Occipital lobe (tissue), 2 donors: ENCODE results near the gene PDPK1. TPM values are rescaled to one million over a fixed set of nuclear protein-coding genes. Genes with fewer than 3 reads are reported as not detected.
"Not testable (repeated sequence)": the region's sequence is repeated elsewhere in the genome, so short reads cannot be mapped to it uniquely, and the experiment has no call there.

Source experiments
- DNase-seq: peaks from one replicate; lab custom pipeline; 2025; lab: John Stamatoyannopoulos, UW
- total RNA-seq: library from RNA; depleted of rRNA; stranded (reverse); fragments of >200 nt; gene quantifications from one replicate; pipeline ENCODE4 v1.2.3, GENCODE V29; 2014

Gene PDPK1
- total RNA-seq, 1 donor from 2014 or later, result 30.9 TPM

DNA sequence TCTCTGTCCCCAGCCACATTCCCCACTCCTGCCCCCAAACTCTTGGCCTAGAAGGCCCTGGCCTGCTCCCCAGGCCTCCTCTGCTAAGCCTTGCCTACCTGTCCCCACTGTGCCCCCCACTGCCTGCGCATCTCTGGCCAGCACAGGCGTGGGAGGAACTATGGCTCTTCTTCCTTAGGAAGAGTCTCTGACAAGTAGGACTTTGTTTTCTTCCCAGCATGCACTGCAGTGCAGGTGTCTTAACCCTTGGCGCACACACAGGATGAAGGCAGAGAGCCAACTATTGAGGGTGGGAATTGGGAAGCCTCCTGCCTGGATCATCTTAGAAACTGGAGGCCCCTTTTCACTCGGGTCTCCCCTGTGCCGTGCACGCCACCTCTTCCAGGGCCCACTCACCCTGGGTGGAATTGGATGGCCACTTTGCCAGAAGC is 14.0 kb upstream of the PDPK1 start:
- DNase-seq, result no peak

DNA sequence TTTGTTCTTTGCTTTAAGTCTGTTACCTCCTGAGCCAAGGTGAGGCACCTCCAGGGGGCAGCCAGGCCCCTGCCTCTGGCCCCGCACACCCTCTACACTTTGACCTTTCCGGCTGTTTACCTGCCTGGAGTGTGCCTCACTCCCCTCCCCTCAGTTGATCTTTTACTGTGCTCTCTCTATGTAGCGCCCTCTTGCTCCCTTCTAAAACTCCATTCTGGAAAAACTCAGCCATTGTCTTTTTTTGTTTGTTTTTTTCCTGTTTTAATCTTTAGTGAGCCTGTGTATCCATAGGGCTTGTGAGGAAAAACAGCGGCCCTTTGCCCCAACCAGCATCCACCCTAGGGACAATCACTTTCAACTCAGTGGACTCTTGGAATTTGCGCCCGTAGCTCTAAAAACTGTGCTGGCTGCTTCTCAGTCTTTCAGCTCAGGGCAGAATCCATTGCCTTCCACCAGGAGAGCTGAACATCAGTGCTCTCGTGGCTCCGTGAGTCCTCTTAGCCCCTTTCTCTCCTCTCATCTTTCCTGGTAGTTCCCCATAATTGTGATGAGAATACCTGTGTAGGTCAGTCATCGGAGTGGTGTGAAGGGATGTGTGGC is 13.4 kb upstream of the PDPK1 start:
- DNase-seq, result no peak

DNA sequence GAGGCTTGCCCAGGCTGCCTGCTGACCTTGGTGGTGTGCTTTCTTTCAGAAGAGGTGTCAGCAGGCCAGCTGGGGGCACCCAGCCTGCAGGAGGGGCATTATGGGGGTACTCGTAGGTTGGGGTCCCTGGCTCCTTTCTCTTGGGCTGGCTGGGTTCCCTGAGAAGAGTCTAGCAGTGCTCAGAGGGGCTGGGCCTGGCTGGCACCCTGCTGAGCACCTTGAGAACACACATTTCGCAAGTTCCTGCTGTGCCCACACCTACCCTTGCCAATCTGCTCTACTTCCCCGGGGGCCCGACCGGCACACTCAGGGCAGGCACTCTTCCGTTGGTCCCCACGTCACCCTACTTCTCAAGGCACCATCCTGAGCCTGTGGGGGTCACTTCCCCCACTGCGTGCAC is 11.7 kb upstream of the PDPK1 start:
- DNase-seq, result no peak

DNA sequence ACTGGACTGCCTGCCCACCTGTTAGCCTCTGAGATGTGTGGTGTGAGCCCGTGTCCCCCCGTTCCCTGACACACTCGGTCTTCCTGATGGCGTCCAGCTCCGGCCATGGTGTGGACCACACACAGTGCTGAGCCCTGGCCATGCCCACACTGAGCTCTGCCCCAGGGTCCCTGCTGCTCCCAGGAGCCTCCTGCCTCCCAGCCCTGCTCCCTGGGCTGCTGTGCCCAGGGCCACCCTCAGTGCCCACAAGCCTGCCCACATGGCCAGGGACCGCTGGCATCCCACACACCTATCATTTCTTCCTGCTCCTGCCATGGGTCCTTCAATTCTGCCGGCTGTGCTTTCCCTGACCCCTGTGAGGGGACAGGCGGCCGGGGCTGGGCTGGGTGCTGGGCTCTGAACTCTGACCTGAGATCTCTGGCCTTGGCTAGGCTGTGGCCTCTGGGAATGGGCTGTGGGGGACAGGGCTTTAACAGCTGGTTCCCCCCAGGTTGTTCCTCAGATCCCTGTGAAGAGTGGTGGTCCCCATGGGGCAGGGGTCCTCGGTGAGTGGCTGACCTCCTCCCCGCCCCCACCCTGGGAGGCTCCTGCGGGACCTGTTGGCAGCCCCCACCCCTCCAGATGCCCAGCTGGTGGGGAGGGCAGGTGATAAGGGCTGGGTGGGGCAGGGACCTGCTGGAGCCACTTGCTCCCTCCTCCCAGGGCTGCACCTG is 10.6 kb upstream of the PDPK1 start:
- no peak for DNase-seq

DNA sequence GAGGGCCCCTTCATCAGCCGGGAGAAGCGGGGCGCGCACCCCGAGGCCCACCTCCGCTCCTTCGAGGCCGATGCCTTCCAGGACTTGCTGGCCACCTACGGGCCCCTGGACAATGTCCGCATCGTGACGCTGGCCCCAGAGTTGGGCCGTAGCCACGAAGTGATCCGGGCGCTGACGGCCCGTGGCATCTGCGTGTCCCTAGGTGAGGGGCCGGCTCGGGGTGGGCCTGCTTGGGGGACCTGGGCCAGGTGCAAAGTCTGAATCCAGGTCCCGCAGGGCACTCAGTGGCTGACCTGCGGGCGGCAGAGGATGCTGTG is 10.1 kb upstream of the PDPK1 start:
- no peak for DNase-seq

DNA sequence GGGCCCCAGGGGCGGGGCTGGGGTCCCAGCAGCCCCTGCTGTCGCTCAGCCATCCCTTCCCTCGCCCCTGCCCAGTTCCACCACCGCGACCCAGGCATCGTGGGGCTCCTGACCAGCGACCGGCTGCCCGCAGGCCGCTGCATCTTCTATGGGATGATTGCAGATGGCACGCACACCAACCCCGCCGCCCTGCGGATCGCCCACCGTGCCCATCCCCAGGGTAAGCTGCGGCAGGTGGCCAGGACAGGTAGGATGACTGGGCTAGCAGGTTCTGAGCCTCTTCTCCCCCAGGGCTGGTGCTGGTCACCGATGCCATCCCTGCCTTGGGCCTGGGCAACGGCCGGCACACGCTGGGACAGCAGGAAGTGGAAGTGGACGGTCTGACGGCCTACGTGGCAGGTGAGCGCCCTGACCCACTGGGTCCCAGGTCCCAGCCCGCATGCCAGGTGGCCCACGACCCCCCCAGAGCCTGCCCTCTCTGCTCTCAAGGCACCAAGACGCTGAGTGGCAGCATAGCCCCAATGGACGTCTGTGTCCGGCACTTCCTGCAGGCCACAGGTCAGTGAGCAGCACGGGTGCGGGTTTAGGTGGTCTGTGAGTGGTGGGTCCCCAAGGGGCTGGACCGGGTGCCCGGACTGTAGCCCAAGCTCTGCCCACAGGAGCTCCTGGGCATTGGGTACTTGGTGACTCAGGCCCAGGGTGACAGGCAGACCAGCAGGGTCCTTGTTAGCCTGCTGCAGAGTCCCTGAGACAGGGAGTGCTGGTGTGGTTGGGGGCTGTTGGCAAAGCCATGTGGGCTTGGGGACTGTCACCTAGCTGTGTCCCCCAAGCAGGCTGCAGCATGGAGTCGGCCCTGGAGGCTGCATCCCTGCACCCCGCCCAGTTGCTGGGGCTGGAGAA is 9.4 kb upstream of the PDPK1 start:
- DNase-seq, result no peak

DNA sequence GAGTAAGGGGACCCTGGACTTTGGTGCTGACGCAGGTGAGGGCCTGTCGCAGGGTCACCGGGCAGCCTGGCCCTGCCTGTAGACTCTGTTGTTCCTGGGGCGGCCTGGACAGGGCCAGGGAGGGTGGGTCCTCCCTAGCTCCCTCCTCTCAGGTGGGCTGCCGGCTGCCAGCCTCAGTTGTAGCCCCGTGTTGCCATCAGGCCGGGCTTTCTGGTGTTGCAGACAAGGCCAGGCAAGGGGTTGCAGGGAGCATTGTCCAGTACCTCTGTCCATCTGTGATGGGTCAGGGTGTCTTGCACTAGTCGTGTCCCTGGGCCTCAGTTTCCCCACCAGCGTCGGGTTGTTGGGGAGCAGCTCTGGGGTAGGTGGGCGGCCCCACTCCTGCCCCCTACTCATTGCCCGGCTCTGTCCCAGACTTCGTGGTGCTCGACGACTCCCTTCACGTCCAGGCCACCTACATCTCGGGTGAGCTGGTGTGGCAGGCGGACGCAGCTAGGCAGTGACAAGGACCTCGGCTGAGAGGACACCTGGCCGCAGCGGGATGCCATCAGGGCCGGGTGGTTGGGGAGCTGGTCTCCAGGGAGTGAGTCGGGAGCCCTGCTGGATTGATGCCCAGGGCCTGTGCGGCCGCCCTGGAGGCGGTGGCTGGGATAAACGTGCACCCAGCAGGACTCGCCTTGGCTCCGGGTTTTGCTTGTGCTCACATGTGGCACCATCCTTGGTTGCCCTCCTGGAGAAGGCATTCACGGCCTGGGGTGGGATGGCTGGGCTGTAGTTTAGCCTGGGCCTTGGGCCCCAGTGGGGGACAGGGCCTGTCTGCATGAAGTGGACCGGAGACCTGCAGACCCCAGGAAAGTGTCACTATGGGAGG is 8.5 kb upstream of the PDPK1 start:
- no peak for DNase-seq

DNA sequence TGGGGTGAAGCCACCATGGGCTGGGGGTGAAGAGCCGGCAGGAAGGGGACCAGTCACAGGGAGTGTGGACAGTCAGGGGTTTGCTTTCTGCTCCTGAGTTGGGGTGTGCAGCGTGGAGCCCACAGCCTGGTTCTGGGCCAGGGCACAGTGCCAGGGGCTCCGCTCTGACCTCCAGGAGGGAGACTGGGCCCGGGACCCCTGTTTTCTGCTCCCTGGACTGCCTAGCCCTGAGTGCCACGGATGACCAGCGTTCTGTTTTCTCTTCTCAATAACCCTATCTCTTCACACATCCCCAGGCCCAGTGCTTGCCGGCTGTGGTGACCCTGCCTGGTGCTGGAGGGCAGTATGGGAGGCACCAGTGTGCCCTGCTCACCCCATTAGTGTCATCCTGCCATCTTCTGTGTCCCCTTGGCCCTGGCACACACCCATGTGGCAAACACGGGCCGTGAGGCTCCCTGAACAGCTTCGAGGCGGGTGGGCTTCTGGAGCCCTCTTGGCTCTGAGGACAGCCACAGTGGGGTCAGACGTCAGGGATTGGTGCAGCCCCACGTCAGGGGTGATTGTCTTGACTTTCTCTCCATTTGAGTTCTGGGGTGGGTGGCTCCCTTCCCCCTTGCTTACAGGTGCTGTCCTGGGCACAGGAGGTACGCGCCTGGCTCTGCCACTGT is 7.7 kb upstream of the PDPK1 start:
- no peak for DNase-seq

DNA sequence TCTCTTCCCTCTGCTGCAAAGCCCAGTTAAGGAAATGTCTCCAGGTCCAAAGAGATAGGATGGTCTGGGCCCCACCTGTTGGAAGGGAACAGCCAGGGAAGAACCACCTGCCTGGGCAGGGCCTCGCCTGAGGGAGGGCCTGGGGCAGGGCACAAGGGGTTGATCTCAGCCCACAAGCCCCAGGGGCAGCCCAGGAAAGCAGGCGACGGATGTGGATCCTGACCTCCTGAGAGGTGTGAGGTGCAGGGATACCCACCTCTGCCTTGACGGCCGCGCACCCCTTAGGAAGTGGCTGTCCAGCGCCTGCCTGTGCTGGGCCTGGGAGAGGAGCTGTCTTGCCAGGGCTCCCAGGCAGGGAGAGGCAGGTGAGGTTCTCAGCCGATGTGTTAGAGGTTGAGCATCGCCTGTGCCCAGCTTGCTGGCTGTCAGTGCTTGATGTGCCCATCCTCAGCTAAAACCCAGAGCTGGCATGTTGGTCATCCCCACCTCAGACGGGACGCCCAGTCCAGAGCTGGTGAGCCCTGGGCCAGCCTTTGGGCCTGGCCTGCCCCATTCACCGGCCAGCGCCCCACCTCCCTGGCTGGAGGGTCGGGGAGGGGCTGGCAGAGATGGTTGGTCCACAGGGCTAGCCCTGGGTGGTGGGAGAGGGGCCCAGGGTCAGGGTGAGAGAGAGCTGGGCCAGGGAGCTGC is 7.0 kb upstream of the PDPK1 start:
- DNase-seq, result no peak

DNA sequence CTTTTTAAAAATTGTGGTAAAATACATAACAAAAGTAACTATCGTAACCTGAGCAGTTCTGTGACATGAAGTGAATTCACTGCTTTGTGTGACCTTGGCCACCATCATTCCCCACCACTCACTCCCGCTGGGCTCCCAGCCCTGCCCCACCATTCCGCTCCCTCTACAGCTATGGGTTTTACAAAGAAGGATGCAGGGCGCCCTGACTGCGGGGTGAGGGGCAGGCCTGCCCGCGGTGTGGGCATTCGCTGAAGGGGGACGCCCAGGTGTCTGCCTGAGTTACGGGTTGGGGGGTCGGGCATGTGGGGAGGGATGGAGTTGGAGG is 6.5 kb upstream of the PDPK1 start, which contains the start of gene CEMP1:
TSS of gene CEMP1 (minus strand) at position 38 of the 325 bp plus-strand sequence. CDS start 335 bp downstream, outside the sequence.
- no peak for DNase-seq

DNA sequence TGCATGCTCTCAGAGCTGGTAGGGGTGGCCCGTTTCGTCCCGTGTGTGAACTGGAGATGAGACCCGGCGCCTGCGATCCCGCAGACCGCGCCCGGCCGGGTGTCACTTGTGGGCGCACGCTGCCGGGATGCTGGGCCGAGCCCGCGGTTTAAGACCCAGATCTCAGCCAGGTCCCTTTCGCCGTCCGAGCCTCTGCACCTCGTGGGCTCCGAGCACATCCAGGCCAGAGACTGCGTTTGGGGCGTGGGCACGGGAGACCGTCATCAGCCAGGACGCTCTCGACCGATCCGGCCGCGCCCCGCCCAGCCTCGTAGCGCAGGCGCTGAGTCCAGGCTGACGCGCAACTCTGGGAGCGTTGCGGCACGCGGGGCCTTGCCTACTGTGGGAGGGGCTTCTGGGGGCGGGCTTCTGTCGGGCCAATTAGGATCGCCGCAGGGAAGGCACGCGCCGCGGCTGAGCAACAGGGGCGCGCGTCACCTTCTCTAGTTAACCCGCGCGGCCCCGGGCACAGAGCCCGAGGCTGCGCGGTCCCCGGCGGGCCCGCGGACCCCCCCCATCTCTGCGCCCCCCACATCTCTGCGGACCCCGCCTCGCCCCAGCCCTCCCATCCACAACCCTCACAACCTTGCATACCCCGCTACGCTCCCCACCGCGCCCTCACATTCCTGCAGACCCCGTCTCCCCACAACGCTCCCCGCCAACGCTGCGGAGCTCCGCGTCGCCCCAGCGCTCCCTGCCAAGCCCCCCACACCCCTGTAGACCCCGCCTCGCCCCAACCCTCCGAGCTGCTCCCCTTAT is 5.9 kb upstream of the PDPK1 start:
- peak; percentile 98 for DNase-seq

DNA sequence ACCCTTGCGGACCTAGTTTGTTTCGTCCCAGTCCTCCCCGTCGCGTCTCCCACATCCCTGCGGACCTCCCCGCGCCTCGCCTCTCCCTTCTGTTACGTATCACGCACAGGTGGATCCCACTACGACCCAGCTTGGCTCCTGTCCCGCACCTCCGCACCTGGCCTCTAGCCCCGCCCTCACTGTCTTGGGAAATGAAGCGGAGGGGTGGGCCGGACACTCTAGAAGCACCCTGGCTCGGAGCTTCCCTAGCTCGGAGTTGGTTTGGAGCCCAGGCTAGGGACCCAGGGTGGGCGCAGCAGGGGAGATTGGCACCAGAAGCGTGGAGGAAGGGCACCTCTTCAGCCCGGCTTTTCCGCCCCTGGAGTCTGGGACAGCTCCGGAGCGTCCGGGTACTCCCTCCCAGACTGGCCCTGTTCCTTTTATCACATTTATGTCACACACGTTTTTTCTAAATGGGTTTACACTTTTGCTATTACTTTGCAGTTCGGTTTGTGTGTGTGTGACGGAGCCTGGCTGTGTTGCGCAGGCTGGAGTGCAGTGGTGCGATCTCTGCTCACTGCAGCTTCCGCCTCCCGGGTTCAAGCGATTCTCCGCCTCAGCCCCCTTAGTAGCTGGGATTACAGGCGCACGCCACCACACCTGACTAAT is 5.2 kb upstream of the PDPK1 start:
- DNase-seq, result no peak

DNA sequence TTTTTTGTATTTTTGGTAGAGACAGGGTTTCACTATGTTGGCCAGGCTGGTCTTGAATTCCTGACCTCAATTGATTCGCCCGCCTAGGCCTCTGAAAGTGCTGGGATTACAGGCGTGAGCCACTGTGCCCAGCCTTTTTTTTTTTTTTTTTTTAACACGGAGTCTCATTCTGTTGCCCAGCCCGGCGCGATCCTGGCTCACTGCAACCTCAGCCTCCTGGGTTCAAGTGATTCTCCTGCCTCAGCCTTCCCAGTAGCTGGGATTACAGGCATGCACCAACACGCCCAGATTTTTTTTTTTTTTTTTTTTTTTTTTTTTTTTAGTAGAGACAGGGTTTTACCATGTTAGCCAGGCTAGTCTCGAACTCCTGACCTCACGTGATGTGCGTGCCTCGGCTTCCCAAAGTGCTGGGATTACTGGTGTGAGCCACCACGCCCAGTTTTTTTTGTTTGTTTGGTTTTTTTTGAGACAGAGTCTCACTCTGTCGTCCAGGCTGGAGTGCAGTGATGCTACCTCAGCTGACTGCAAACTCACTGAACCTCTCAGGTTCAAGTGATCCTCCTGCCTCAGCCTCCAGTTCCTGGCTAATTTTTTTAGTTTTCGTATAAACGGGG is 4.6 kb upstream of the PDPK1 start:
- DNase-seq, result not testable (repeated sequence)

DNA sequence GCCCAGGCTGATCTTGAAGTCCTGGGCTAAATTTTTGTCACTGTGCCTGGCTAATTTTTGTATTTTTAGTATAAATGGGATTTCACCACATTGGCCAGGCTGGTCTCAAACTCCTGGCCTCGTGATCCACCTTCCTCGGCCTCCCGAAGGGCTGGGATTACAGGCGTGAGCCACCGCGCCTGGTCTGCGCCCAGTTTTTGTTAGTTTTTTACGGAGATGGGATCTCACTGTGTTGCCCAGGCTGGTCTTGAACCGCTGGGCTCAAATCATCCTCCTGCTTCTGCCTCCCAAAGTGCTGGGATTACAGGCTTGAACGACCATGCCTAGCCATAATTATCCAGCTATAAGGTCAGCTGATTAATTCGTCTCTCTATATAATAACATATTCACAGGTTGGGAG is 3.9 kb upstream of the PDPK1 start:
- no peak for DNase-seq

DNA sequence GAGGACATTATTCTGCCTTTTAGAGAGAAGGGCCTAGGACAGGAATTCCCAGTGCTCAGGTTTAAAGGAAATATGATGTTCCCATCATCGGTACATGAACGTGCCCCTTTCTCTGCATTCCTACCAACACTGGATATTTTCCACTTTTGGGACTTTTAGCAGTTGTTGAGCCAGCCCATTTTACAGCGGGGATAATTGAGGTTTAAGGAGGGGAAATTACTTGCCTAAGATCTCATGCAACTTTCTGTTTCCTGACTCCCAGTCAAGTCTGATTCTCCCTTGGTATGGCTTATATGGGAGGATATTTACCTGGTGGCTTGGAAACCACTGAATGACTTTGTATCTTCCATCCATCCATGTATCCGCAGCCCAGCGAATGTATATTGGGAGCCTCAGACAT is 3.5 kb upstream of the PDPK1 start:
- not testable (repeated sequence) for DNase-seq

DNA sequence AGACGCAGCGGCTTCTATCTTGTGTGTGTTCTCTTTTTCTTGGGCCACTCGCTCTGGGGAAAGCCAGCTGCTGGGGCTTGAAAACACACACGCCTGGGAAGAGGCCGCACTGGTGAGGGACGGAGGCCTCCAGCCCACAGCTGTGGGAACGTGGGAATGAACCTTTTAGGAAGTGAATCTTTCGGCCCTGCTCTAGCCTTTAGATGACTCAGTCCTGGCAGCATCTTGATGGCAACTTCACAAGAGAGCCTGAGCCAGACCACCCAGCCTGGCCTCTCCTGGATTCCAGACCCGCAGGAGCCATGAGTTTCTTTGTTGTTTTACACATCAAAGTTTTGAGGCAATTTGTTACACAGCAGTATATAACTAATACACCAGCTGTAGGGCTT is 2.2 kb upstream of the PDPK1 start:
- no peak for DNase-seq

DNA sequence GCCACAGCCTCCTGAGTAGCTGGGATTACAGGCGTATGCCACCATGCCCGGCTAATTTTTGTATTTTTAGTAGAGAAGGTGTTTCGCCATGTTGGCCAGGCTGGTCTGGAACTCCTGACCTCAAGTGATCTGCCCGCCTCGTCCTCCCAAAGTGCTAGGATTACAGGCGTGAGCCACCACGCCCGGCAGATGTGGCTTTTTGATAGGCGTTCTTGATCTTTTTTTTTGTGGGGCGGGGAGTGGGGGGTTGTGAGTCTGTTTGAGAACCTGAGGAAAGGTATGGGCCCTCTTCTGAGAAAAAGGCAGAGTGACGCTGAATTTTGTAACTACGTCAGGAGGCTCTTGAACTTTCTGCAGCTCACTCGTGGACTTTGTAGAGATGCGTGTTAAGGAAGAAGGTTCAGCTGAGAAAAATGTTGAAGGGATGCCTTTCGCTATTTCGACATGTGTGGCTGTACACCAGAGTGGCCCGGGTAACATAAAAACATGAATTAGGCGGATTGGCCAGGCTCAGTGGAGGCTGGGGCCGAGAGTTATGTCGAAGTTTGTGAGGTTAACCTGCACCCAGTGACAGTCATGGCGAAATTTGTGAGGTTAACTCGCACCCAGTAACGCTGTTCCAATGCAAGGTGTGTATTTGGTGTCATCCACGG is 1.5 kb downstream of the PDPK1 start:
- not testable (repeated sequence) for DNase-seq

DNA sequence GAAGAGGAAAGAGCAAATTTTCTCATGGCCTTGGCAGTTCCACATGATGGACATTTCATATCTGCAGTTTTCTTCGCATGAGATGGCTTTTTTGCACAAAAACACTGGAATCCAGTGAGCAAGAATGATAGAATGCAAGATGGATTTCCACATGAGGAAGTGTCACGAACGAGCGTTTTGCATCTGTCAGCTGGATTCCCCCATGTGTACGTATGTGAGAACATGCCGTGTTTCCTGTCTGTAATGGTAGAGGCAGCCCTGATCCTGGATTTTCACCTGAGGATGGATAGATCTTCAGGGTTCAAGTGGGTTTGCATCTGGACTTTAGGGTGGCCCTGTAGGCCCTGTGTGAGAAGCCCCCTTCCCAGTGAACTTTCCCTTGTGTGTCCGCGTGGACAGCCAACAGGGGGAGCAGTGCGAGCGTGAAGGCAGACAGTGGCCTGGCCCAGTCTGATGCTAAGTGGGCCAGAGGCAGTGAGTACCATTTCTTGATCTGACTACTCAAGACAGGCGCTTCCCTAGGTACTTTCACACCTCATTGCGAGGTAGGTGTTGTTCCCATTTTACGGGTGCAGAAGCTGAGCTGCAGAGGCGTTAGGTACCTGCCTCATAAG is 2.1 kb downstream of the PDPK1 start:
- DNase-seq, result not testable (repeated sequence)
